Measurements from ENCODE around the gene CDKAL1. TPM values are rescaled to one million over a fixed set of nuclear protein-coding genes. Genes with fewer than 3 reads are reported as not detected.

The CDKAL1 gene
- total and polyA plus RNA-seq, 9 of the 15 experiments (the other 6 are each of a cell fraction or from before 2014, with no cell fraction given), result 11.2 to 36.3 (median 20.1) TPM

DNA sequence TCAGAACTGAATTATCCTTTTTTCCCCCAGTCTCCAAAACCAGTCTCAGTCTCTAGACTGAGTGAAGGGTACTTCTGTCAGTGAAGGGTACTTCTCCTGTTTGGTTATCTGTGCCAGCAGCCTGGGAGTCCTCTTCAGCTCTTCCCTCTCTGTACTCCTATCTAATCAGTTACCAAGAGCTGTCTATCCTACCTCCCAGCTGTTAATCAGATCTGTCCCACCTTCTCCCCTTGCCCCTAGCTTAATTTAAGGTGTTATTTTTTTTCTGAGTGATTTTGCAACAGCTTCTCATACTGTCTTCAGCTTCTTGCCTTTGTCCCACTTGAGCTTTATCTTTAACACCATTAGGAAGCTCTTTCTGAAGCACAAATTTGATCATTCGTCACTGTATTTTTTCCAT, 567.4 kb downstream of the CDKAL1 start:
- H3K4me2 ChIP-seq (ENCODE audit: insufficient read depth, low read length), result 0 out of 2 replicates have a peak overlapping the region, but pooled peaks have one; percentile 26
- no TSS peak for BruUV-seq (replicated peaks)
- no peak overlapping the region for H3K9ac ChIP-seq (ENCODE audit: insufficient read depth in 1 of 2, low read depth in 2 of 2, low read length in 2 of 2)
- in situ Hi-C loops (cut with MboI) (no loop called here), intact Hi-C loops (cut with micrococcal nuclease) (no loop called here)
- H3K27me3 ChIP-seq (ENCODE audit: control insufficient read depth in 2 of 2, insufficient read depth in 2 of 2, low read length in 2 of 2), result no peaks in the 10 kb centered on the region
- ChIA-PET CTCF (ENCODE audit: low intra/inter-chr PET ratio) (no interaction called here), POLR2A (interaction anchor here (1.3 to 1.4 kb wide), 2 partner anchors 9 to 12 kb away, joined by 3 to 5 read pairs; no protein-coding TSS in a partner anchor)
- no peaks in the 10 kb centered on the region for H3K9me3 ChIP-seq (replicated peaks; ENCODE audit: control insufficient read depth, insufficient read depth, low read depth, low read length)
- FAIRE-seq (peak; percentile 82), ATAC-seq (peak; percentile 84), DNase-seq (ENCODE audit: extremely low read depth in 1 of 4, low spot score in 3 of 4) (peak; percentile 17 to 70 (median 47))
- 5% methylated on average over 1 of the region's 1 CpG for WGBS (ENCODE audit: insufficient coverage, low coverage, missing lambda C conversion rate)
- 0 out of 2 replicates have a peak, but pooled peaks cover 5% of the 10 kb centered on the region for H4K20me1 ChIP-seq (replicated peaks; ENCODE audit: control insufficient read depth, insufficient read depth, low read length)
- peaks cover 6 to 17% of the 10 kb centered on the region in 2 experiments; a peak in 4 of 5 replicates for H3K4me1 ChIP-seq (replicated peaks in 1 of 2; ENCODE audit: control insufficient read depth in 2 of 2, insufficient read depth in 2 of 2, low read length in 2 of 2)
- H3K4me3 ChIP-seq, result no peak overlapping the region
- no peaks in the 10 kb centered on the region for H3K79me2 ChIP-seq (ENCODE audit: control insufficient read depth, insufficient read depth, low read length)
- H2AFZ ChIP-seq (ENCODE audit: low read depth, low read length), result no peak overlapping the region
- no peak overlapping the region for H3K27ac ChIP-seq (ENCODE audit: extremely low read depth, low read depth, low read length)
- H3K9me1 ChIP-seq (ENCODE audit: control insufficient read depth, insufficient read depth, low read length), result no peaks in the 10 kb centered on the region
- no peaks in the 10 kb centered on the region for H3K36me3 ChIP-seq (ENCODE audit: control insufficient read depth, insufficient read depth, low read length)
- TF ChIP-seq, protein P1, sequence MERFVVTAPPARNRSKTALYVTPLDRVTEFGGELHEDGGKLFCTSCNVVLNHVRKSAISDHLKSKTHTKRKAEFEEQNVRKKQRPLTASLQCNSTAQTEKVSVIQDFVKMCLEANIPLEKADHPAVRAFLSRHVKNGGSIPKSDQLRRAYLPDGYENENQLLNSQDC (CRISPR knock-in tag; IDR thresholded peaks at IDR 0.05), result no peak
- TF ChIP-seq SMAD4 (CRISPR knock-in tag; conservative IDR thresholded peaks at IDR 0.05) (peak; percentile 79), DACH1 (IDR thresholded peaks at IDR 0.05; ENCODE audit: partially characterized antibody) (peak; percentile 63), ZEB2 (IDR thresholded peaks at IDR 0.05) (peak; percentile 54; the same call in 1 of the 2 replicates), ZNF133 (CRISPR knock-in tag; IDR thresholded peaks at IDR 0.05) (no peak), DMBX1 (CRISPR knock-in tag; IDR thresholded peaks at IDR 0.05; ENCODE audit: borderline replicate concordance) (peak; percentile 49; the same call in 1 of the 2 replicates), ZNF507 (tag; conservative IDR thresholded peaks at IDR 0.05) (no peak), ILF3 (IDR thresholded peaks at IDR 0.05; ENCODE audit: borderline replicate concordance) (no peak), EP300 (IDR thresholded peaks at IDR 0.05; ENCODE audit: low read length) (peak; percentile 62), KDM1A (IDR thresholded peaks at IDR 0.05) (peak; percentile 43 to 55; a peak in 2 of 4 replicates), MIER1 (IDR thresholded peaks at IDR 0.05; ENCODE audit: low read depth) (no peak)
- TF ChIP-seq, protein P2, sequence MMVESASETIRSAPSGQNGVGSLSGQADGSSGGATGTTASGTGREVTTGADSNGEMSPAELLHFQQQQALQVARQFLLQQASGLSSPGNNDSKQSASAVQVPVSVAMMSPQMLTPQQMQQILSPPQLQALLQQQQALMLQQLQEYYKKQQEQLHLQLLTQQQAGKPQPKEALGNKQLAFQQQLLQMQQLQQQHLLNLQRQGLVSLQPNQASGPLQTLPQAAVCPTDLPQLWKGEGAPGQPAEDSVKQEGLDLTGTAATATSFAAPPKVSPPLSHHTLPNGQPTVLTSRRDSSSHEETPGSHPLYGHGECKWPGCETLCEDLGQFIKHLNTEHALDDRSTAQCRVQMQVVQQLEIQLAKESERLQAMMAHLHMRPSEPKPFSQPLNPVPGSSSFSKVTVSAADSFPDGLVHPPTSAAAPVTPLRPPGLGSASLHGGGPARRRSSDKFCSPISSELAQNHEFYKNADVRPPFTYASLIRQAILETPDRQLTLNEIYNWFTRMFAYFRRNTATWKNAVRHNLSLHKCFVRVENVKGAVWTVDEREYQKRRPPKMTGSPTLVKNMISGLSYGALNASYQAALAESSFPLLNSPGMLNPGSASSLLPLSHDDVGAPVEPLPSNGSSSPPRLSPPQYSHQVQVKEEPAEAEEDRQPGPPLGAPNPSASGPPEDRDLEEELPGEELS (CRISPR knock-in tag; IDR thresholded peaks at IDR 0.05; ENCODE audit: borderline replicate concordance), result no peak
- TF ChIP-seq, protein P3, sequence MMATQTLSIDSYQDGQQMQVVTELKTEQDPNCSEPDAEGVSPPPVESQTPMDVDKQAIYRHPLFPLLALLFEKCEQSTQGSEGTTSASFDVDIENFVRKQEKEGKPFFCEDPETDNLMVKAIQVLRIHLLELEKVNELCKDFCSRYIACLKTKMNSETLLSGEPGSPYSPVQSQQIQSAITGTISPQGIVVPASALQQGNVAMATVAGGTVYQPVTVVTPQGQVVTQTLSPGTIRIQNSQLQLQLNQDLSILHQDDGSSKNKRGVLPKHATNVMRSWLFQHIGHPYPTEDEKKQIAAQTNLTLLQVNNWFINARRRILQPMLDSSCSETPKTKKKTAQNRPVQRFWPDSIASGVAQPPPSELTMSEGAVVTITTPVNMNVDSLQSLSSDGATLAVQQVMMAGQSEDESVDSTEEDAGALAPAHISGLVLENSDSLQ (IDR thresholded peaks at IDR 0.05), result peak; percentile 38; the same call in 1 of the 2 replicates
- TF ChIP-seq, protein P4, sequence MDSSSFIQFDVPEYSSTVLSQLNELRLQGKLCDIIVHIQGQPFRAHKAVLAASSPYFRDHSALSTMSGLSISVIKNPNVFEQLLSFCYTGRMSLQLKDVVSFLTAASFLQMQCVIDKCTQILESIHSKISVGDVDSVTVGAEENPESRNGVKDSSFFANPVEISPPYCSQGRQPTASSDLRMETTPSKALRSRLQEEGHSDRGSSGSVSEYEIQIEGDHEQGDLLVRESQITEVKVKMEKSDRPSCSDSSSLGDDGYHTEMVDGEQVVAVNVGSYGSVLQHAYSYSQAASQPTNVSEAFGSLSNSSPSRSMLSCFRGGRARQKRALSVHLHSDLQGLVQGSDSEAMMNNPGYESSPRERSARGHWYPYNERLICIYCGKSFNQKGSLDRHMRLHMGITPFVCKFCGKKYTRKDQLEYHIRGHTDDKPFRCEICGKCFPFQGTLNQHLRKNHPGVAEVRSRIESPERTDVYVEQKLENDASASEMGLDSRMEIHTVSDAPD (CRISPR knock-in tag; IDR thresholded peaks at IDR 0.05), result no peak
- TF ChIP-seq, protein P5, sequence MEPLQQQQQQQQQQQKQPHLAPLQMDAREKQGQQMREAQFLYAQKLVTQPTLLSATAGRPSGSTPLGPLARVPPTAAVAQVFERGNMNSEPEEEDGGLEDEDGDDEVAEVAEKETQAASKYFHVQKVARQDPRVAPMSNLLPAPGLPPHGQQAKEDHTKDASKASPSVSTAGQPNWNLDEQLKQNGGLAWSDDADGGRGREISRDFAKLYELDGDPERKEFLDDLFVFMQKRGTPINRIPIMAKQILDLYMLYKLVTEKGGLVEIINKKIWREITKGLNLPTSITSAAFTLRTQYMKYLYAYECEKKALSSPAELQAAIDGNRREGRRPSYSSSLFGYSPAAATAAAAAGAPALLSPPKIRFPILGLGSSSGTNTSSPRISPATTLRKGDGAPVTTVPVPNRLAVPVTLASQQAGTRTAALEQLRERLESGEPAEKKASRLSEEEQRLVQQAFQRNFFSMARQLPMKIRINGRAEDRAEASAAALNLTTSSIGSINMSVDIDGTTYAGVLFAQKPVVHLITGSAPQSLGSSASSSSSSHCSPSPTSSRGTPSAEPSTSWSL (CRISPR knock-in tag; IDR thresholded peaks at IDR 0.05; ENCODE audit: borderline replicate concordance), result no peak

All from K562 (cell line).